Activated CD4-positive, CD25-positive, alpha-beta regulatory T cell (primary cell): ENCODE results near the gene TMEM50A.
"Not testable (repeated sequence)": the region's sequence is repeated elsewhere in the genome, so short reads cannot be mapped to it uniquely, and the experiment has no call there.

Experiments
- DNase-seq, 4 experiments: peaks; one replicate each; lab custom pipeline; 2025; lab: John Stamatoyannopoulos, UW

TMEM50A gene

DNA sequence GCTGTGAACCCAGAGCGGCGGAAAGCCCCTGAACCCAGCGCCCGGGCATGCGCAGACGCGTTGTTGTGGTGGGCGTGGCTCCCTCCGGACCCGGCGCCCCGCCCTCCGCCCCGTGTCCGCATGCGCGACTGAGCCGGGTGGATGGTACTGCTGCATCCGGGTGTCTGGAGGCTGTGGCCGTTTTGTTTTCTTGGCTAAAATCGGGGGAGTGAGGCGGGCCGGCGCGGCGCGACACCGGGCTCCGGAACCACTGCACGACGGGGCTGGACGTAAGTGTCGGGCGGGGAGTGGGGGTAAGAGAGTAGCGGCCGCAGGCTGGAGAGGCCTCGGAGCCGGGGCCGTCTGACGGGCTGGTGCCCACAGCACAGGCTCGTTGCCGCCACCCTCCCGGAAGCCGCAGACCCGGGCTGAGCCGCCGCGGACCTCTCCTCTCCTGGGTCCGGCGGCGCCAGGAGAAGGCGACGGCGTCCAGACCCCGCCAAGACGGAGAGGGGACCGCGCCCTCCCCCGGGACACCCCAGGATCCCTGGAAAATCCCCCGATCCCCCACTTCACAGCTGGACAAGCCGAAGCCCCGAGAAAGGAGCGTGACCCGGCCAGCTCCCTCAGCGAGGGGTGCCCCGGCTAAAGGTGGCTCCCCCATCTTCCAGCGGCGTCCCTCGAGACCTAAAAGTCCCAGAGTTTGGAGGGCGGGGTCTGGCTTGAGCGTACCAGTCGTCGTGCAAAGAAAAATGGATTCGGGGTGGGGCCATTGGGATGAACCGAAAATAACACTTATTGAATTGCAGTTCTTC is at the start of gene TMEM50A:
TMEM50A (plus strand) TSS at position 147 of the 794 bp plus-strand sequence. CDS start 2,153 bp downstream, outside the sequence.
- DNase-seq: peak; percentile 74 to 82 (median 79)

DNA sequence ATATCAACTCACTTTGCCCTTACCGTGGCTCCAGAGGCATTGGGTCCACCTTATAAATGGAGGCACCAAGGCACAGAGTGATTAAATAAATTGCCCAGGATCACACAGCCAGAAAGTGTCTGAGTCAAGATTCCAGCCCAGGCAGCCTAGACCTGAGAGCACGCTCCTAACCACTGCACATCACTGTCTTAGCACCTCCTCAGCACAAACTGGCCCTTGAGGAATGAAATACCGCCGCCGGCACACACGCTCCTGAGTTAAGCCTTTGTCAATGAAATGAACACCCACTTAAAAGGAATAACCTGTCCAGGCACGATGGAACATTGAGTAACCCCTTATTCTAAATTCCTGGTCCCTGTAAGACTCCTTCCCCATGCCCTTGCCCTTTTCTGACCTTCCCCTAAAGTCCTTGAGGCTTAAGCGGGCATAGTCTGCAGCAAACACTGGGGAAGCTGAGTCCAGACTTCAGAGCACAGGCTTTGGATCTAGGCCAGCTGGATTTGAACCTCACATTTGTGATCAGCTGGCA is 49.5 kb upstream of the TMEM50A start:
- DNase-seq: not testable (repeated sequence)

GRCh38 chr1:25290043-25290442 is 48.1 kb upstream of the TMEM50A start:
- not testable (repeated sequence) for DNase-seq

DNA sequence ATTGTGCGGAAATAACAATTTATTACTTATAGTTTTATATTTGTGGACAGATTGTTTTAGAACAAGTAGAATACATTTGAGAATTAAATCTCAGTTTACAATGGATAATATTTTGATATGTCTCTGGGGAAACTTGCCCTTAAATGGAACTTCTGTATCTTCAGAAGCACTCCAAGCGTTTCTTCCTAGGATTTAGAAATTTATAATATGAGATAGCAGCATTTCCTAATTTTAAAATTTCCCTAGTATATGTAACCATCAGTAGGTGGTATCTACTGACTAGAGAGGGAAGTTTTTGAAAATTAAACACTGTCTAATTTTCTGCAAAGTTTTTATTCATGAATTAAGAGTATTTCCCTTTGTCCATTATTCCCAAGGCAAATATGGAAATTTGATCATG is 44.7 kb upstream of the TMEM50A start:
- DNase-seq: not testable (repeated sequence)

DNA sequence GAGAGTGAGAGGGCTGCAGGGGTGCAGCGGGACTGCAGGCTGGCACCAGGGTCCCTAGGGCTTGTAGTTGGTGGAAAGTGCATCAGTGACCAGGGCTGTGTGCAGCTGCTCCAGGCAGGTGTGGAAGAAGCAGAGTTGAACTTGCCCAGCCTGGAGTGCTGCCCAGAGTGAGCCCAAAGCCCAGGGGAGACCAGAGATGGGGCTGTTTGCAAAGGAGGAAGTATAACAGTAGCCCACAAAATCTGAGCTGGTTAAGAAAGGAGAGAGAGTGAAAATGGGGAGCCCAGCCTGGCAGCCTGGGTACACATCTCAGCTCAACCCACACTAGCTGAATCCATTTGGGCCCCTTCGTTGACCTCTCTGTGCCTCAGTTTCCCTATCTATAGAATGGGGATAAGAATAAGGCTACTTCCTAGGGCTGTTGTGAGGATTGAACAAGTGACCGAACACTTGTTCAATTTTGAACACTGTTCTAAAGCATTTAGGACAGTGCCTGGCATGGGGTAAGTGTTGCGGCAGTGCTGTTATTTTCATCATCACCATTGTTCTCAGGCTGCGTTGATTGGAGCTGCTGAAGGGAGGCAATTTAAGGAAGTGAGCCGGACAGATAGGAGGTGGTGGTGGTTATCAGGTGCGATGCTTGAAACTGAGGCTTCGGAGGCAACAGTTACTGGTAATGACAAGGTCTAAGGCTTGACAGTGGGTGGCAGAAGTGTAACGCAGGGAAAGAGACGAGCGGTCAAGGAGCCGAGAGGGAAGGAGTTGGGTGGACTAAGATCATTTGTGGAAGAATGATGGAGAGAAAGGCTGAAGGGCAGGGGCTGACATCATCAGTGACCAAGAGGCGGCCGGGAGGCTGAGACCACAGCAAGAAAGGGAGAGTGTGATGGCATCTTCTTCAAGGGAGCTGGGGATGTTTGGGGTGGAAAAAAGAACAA is 43.0 kb upstream of the TMEM50A start:
- DNase-seq: not testable (repeated sequence)

DNA sequence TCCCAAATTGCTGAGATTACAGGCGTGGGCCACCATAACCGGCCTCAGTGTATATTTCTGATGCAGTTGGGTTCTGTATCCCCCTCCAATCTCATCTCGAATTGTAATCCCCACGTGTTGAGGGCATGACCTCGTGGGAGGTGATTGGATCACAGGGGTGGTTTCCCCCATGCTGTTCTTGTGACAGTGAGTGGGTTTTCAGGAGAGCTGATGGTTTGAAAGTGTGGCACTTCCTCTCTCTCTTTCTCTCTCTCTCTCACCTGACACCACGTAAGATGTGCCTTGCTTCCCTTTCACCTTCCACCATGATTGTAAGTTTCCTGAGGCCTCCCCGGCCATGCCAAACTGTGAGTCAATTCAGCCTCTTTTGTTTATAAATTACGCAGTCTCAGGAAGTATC is 41.6 kb upstream of the TMEM50A start:
- not testable (repeated sequence) for DNase-seq

GRCh38 chr1:25300729-25301128 is 37.4 kb upstream of the TMEM50A start:
- not testable (repeated sequence) for DNase-seq

- not testable (repeated sequence) for DNase-seq
These were observed 35.8 kb upstream of the TMEM50A start for GRCh38 chr1:25302330-25302729.

DNA sequence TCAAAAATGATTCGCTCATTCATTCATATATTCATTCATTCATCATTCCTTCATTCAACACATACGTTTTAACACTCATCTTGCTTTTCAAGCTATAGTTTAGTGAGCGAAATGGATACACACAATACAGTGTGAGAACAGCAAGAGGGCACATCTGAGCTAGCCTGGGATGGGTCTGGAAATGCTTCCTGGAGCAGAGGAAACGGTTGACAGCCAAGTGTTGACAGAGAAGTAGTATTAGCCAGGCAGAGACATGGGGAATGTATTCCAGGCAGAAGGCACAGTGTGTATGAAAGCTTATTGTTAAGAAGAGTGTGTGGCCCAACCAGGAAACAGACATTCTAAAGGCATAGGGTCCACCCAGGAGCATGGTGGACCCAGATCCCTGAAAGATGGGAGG is 33.2 kb upstream of the TMEM50A start:
- not testable (repeated sequence) for DNase-seq

DNA sequence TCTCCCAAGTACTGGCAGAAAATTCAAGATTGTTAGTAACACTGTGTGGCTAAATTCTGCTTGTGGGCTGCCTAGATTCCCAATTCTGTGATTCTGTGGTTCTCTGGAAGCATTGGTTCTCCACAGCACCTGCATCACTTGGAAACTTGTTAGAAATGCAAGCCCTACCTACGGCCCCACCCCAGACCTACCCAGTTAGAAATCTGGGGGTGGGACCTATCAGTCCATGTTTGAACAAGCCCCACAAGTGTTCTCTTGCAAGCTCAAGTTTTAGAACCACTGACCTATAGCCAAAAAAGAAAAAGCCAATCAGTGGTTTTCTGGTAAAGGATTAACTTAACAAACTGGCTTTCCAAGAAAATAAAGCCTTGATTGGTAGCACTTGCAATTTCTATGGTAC is 30.0 kb upstream of the TMEM50A start:
- not testable (repeated sequence) for DNase-seq

GRCh38 chr1:25309085-25309484 is 29.0 kb upstream of the TMEM50A start:
- DNase-seq: not testable (repeated sequence)

- DNase-seq: not testable (repeated sequence)
These were observed 28.6 kb upstream of the TMEM50A start for GRCh38 chr1:25309486-25309885.

GRCh38 chr1:25312806-25313470 is 25.2 kb upstream of the TMEM50A start:
- not testable (repeated sequence) for DNase-seq

DNA sequence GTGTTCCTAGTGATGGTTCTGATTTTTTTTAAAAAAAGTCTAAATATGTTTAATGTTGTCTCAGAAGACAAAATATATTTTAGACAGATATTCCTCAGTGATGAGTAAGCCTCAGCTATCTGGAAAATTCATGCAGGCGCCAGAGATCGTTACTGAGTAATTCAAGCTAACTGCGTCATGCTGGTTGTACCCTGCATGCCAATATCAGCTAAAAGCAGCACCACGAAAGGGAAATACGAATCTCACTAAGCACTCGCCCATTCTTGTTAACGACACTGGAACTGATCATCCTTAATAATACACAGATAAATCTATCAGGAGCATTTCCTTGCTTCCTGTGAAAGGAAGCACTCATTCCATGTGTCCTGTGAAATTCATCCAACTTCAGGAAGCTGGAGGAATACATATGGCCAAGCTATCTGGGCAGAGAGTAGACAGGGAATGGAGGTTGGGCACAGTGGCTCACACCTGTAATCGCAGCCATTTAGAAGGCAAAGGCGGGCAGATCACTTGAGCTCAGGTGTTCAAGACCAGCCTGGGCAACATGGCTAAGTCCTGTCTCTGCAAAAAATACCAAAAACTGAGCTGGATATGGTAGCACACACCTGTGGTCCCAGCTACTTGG is 17.7 kb upstream of the TMEM50A start:
- not testable (repeated sequence) for DNase-seq

DNA sequence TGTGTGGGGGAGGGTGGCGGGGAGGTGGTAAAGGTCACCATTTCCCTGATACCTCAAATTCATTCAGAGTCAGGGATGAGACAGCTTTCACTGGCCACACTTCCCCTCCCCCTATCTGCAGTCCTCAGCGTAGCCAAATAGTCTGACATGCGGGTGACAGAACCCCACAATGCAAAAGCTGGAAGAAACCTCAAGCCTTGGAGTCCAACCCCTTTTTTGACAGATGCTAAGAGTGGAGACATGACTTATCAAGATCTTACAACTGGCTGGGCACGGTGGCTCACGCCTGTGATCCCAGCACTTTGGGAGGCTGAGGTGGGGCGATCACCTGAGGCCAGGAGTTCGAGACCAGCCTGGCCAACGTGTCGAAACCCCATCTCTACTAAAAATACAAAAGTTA is 16.0 kb upstream of the TMEM50A start:
- DNase-seq: not testable (repeated sequence)

GRCh38 chr1:25324407-25324806 is 13.7 kb upstream of the TMEM50A start:
- not testable (repeated sequence) for DNase-seq

DNA sequence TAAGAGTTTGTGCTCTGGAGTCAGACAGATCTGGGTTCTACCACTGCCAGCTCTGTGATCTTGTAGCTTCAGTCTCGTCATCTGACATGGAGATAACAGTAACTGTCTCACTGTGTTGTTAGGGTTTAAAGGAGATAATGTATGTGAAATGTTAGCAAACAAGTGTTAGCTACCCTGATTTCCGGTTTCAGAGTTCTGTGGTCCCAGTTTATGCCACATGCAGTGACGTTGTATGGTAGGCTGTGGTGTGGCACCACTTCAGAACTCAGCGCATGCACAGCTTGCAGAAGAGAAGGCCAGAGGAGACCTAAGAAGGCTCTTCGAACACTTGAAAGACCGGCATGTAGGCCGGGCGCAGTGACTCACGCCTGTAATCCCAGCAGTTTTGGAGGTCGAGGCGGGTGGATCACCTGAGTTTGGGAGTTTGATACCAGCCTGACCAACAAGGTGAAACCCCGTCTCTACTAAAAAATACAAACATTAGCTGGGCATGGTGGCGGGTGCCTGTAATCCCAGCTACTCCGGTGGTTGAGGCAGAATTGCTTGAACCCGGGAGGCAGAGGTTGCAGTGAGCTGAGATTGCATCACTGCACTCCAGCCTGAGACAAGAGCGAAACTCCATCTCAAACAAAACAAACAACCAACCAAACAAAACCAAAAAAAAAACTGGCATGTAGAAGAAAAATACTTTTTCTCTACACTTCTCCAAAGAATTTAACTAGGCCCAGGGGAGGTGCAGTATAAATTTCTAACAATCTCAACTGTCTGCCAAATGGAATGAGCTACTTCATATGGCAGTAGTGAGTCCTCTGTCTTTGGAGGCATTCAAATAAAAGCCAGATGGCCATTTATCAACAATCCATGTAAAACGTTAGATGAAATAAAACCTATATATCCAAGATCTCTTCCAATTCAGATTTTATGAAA is 10.0 kb upstream of the TMEM50A start:
- DNase-seq: not testable (repeated sequence)

GRCh38 chr1:25328791-25329185 is 9.3 kb upstream of the TMEM50A start:
- not testable (repeated sequence) for DNase-seq

GRCh38 chr1:25329336-25329735 is 8.8 kb upstream of the TMEM50A start:
- DNase-seq: not testable (repeated sequence)

DNA sequence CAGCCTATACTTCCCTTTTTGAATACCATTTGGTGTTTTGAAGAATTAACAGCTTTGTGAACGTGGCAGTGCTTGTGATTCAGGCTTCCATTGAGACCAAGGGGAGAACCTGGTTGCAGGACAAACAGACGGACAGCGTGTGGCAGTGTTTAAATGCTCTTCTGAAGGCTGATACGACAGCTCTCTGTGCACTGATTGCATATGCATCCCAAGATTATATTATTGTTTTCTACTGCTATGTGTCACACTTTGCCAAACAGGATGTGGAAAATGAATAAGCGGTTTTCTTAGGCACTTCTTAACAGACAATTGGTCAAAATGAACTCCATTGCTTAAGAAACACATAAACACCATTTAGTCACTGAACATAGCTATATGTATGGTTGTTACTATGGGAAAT is 8.2 kb upstream of the TMEM50A start:
- DNase-seq: not testable (repeated sequence)
